ENCODE measurements around the gene TBPL1.
"Not testable (repeated sequence)": the region's sequence is repeated elsewhere in the genome, so short reads cannot be mapped to it uniquely, and the experiment has no call there.

Gene TBPL1

DNA sequence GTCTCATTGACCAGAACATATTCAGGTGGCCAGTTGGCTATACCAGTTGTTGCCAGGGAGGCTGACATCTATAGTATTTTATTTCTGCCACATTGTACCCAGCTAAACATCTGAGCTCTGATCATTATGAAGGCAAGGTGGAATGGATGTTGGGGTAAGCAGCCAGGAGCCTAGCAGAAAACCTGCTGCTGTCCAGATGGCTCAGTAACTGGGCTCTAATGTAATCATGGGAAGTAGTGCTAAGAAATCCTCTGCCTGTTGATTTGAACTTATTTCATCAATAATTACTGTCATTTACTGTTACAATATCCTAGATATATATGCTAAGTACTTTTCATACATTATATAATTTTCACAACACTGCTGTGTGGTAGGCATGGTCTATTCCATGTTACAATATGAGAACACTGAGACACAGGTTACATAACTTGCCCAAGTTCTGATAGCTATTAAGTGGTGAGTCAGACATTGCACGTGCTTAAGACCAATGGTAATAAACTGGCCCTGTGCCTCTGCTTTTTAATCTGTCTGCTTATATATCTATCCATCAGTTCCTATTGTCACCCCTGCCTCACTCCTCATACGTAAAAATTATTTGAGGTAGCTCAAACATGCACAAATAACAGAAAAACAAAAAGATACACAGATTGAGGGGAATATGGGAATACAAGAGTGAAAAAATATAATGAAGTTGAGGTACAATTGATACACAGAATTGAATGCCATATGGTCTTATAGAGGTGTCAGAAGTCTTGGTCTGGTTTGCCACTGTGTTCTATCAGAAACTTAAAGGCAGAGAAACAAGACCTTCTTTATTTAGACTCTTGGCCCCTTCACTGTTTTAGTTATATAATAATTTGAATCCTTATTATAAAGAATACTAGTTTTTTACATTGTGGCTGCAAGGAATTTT lies 25.2 kb downstream of the TBPL1 start:
- no peak for DNase-seq

DNA sequence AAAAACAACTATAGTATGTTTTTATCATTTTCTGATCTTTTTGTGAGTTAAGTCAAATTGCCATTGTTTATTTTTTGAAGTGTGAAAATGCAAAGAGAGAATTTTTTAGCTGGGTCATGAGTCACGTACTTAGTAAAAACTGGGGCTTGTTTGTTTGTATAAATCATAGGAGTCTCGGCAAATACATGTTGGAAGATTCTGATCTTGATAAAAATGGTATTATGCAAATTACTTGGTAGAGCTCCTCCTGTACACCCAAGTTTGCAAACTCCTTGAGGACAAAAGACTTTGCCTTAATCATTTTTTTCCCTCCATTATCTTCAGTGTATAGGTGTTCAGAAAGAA lies 25.8 kb downstream of the TBPL1 start:
- DNase-seq, result no peak

DNA sequence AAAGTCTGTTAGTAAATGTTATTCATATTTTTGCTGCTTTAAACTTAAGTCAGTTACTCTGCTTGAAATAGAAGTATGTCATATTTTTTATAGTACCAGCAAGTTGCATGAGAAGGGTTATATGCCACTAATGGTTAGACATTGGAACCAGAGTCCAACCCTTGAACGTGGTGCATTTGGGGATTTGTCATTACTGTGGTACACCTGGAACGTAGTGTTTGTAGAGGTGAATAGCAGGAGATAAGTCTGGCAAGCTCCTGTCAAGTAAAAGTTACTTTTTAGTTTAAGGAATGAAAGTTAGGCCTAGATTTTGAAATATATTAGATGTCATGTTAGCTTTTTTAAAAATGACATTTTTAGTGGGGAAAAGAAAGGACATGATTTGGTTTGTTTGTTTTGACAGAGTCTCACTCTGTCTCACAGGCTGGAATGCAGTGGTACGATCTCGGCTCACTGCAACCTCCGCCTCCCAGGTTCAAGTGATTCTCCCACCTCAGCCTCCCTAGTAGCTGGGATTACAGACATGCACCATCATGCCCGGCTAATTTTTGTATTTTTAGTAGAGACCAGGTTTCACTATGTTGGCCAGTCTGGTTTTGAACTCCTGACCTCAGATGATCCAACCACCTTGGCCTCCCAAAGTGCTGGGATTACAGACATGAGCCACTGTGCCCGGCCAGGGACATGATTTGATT lies 26.4 kb downstream of the TBPL1 start:
- DNase-seq, result not testable (repeated sequence)

DNA sequence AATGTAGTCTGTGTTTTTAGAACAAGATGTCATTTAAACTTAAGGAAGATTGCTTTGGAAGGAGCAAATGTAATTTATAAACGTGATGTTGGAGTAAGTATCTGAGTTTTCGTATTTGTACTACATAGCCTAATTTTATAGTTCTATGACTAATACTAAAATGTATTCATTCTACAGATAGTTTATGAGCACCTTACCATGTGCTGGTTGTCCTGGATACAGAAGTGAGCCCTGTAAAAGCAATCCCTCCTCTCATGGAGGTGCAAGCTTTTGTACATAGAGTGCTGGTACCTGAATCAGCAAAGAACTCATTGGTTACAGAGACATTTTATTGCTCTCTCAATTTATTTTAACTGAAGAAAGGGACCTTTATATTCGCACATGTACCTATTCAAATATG lies 27.1 kb downstream of the TBPL1 start:
- DNase-seq, result no peak

- peak; percentile 40 to 45 for DNase-seq
These were observed 30.3 kb downstream of the TBPL1 start for GRCh38 chr6:133983099-133983939.

- DNase-seq, result no peak
These were observed 32.9 kb downstream of the TBPL1 start for GRCh38 chr6:133985970-133986369.

DNA sequence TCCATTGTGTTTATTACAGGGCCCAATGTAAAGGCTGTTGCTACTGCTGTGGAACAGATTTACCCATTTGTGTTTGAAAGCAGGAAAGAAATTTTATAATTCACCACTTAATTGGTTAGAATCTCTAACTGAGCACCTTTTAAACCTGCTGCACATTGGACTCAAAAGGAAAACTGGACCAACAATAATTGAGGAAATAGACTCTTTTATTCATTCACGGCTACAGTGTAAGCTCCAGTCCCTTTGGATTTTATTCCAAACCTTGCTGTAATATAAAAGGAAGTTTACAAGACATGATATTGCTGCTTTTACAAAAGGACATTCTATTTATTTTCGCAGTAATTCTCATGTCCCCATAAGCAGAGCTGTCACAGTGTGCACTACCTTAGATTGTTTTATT lies 33.9 kb downstream of the TBPL1 start:
- no peak for DNase-seq

- no peak for DNase-seq
These were observed 36.5 kb downstream of the TBPL1 start for GRCh38 chr6:133989525-133989924.

DNA sequence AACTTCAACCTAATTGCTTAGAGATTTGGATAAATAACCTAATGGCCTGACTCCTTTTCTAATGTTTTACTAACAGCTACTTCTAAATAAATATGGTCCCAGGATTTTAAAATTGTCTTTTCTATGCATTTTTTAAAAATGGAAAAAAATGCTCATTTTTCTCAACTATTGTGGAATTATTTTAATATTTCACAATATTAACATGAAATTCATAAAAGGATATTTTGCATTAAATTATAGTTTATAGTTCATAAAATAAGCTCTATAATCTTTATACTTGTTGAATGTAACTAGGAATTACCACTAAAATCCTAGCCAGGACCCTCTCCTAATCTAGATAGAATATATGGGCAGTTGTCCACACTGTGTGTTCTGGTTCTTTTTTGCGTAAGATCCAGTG lies 37.3 kb downstream of the TBPL1 start:
- no peak for DNase-seq

- DNase-seq, result no peak
These were observed 38.1 kb downstream of the TBPL1 start for GRCh38 chr6:133991096-133991593.

GRCh38 chr6:133992992-133993680 lies 40.1 kb downstream of the TBPL1 start:
- no peak for DNase-seq

DNA sequence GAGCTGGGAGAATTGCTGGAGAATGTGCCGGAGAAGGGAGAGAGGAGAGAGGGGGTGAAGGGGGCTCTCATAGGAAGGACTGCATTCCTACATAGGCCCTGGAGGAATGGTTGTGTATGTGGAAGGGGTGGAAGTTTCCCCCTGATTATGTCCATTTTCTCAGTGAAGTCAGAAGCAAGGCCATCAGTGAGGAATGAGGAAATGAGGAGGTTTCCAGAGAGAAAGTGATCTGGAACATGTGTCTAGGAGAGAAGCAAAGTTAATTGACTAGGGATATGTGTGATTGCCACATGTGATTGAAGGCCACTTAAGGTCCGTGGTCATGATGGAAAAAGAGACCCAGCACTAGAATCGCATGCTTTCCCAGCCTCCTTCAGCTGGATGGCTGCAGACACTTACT lies 42.3 kb downstream of the TBPL1 start:
- no peak for DNase-seq

DNA sequence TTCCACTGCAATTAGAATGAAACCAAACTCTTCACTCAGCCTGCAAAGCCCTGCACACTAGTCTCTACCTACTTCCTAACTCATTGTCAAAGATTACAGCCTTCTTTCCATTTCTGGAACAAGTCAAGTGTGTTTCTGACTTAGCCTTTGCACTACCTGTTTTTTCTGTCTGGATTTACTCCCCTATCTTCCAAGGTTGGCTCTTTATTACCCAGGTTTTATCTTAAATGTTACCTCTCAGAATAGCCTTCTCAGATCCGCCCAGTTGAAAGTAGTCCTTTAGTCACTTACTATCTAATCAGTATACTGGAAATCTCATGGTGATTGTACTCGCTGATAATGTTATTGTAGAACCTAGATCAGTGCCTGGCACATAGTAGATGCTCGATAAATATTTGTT lies 42.7 kb downstream of the TBPL1 start:
- DNase-seq, result no peak

DNA sequence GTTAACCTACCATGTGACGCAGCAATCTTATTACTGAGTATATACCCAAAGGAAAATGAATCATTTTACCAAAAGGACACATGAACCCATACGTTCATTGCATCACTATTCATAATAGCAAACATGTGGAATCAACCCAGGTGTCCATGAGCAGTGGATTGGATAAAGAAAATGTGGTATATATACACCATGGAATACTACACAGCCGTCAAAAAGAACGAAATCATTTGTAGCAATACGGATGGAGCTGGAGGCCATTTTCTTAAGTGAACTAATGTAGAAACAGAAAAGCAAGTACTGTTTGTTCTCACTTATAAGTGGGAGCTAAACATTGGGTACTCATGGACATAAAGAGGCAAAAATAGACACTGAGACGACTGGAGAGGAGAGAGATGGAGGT lies 44.2 kb downstream of the TBPL1 start:
- DNase-seq, result no peak

DNA sequence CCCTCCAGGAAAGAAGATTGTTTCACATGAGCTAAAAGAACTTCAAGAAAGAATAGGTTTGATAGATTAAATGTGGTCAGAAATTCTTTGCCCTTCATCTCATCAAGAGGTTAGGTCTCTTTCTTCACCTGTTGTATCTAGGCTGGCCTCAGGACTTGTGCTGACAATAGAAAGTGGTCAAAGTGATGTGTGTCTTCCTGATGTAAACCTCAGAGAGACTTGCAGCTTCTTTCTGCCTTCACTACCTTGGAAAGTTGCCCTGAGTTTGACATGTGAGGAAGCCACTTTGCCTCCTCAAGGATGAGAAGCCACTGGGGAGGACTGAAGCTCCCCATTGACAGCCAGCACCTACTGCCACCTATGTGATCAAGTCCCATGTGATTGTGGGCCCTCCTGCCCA lies 46.3 kb downstream of the TBPL1 start:
- no peak for DNase-seq

DNA sequence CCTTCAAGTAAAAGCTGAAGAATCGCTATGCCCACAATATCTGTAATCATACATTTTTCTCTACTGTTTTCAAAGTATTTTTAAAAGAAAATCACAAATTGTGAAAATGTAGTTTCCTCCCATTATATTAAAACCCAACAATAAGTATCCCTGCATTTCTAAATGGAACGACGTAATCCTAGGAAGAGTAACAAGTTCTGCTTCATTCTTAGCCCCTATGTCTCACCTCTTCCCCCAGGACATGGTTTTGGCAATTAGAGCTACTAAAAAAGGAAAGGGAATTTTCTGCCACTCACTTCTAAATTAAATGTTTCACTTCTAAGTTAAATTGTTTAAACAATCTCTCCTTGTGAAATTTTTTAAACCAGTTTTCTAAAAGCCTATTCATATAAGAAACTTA lies 47.4 kb downstream of the TBPL1 start:
- DNase-seq, result no peak

- no peak for DNase-seq
These were observed 49.8 kb downstream of the TBPL1 start for GRCh38 chr6:134002821-134003220.

DNA sequence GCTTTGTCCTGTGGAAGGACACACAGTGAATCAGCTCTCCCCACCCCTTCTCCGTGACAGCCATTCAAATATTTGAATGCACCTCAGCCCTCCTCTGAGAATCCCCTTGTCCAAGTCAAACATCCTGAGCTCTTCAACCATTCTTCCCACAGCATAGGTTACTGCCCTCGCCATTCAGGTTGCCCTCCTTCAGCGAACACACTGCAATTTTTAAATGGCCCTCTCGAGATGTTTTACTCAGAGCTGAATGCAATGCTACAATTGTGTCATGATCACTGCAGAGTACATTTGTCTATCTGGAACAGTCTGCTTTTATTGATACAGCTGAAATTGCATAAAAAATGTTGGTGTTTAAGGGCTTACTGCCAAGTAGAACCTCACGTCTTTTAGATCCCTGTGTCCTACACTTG lies 50.5 kb downstream of the TBPL1 start:
- no peak for DNase-seq

DNA sequence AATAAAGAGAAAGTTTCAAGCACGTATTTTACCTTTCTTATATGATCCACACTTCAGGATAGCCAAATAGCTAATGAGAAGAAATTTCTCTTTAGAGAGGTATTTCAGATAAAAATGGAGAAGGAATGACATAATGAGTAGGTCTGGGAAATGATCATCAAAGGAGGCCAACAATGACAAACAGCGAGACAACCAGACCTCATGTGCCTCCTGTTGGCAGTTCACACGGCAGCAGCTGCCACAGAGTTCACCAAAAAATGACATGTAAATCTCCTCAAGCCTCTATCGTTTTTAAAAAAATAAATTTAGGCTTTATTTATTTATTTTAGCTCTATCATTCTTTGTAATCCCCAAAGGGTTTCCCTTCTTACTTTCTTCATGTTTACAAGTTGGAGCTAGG lies 51.7 kb downstream of the TBPL1 start:
- DNase-seq, result no peak

GRCh38 chr6:134005800-134006199 lies 52.8 kb downstream of the TBPL1 start:
- DNase-seq, result no peak

- DNase-seq, result no peak
These were observed 54.1 kb downstream of the TBPL1 start for GRCh38 chr6:134007077-134007476.

DNA sequence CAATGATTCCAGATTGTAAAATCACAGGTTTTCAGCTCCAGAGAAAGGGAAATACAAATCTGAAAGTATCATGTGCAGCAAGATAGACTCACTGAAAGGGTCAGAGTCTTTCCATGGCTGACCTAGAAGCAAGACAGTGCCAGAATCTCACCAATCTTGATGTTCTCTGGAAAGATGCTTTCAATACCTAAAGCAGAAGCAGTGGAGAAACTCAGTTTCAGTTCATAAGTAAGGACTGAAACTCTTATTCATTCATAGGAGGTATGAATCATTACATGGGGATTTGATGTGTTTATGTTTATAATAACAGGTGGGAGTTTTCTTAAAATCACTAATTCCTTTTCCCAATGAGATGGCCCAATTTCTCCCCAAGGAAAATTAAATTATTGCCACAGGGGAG lies 56.9 kb downstream of the TBPL1 start:
- no peak for DNase-seq

DNA sequence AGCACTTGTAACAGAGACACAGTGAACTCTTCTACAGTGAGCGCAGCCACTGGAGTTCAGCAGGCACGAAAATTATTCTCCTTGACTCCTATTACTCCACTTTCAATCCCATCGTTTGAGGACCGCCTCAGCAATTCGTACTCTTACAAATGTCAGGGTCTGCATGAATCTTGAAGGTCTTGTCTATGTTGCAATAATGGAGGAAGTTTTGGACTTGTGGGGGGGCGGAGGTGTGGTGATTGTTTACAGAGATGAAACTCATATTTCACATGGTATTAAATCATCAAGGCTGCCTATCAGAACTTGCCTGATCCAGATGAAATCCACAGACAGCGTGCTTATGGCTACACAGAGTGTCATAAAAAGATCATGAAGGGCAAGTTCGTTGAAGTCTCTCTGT lies 57.4 kb downstream of the TBPL1 start:
- no peak for DNase-seq

Data from CD4-positive, alpha-beta T cell treated with Interferon alpha-2 for 1 hour (primary cell).